CD4-positive, alpha-beta T cell treated with Interleukin-2 at 100 ng/mL for 4 hours (primary cell): ENCODE measurements around the gene SMOC2.

ENCODE experiments used
- DNase-seq: peaks from one replicate; pipeline ENCODE4 v3.0.0-alpha.2; 2020; ENCODE audit warnings: low spot score

SMOC2 gene

GRCh38 chr6:168415098-168415992 is 25.6 kb upstream of the SMOC2 start:
- no peak for DNase-seq

- DNase-seq: no peak
Observed at GRCh38 chr6:168415993-168416530, 24.9 kb upstream of the SMOC2 start.

- no peak for DNase-seq
Observed at GRCh38 chr6:168416531-168416930, 24.5 kb upstream of the SMOC2 start.

- no peak for DNase-seq
Observed at GRCh38 chr6:168417191-168417590, 23.8 kb upstream of the SMOC2 start.

GRCh38 chr6:168417679-168418557 is 23.1 kb upstream of the SMOC2 start:
- DNase-seq: no peak

GRCh38 chr6:168418711-168419121 is 22.3 kb upstream of the SMOC2 start:
- DNase-seq: no peak

- DNase-seq: no peak
Observed at GRCh38 chr6:168419569-168419968, 21.4 kb upstream of the SMOC2 start.

GRCh38 chr6:168420084-168420483 is 20.9 kb upstream of the SMOC2 start:
- no peak for DNase-seq

- DNase-seq: no peak
Observed at GRCh38 chr6:168420706-168421105, 20.3 kb upstream of the SMOC2 start.

GRCh38 chr6:168427184-168427583 is 13.8 kb upstream of the SMOC2 start:
- no peak for DNase-seq

GRCh38 chr6:168428052-168428826 is 12.7 kb upstream of the SMOC2 start:
- no peak for DNase-seq

GRCh38 chr6:168428863-168429262 is 12.1 kb upstream of the SMOC2 start:
- DNase-seq: no peak

GRCh38 chr6:168432196-168432595 is 8.8 kb upstream of the SMOC2 start:
- DNase-seq: no peak

GRCh38 chr6:168433898-168434297 is 7.1 kb upstream of the SMOC2 start:
- DNase-seq: no peak

GRCh38 chr6:168434505-168434904 is 6.5 kb upstream of the SMOC2 start:
- no peak for DNase-seq

GRCh38 chr6:168437751-168438150 is 3.2 kb upstream of the SMOC2 start:
- no peak for DNase-seq

- no peak for DNase-seq
Observed at GRCh38 chr6:168438783-168439520, 2.0 kb upstream of the SMOC2 start.

- DNase-seq: no peak
Observed at GRCh38 chr6:168439794-168440450, 1.1 kb upstream of the SMOC2 start.

- no peak for DNase-seq
Observed at GRCh38 chr6:168441434-168442391, 729 bp downstream of the SMOC2 start.
